Panc1 (cell line): ENCODE data around the gene ACTA2.

ENCODE experiments used
- CTCF ChIP-seq: fragments of 450-650 bp; IDR thresholded peaks from 2 replicates; pipeline ENCODE4 v1.5.1; 2017; ENCODE audit warnings: mild to moderate bottlenecking
- POLR2AphosphoS5 ChIP-seq: IDR thresholded peaks from 2 replicates; pipeline ENCODE4 v1.6.1; 2012; ENCODE audit warnings: mild to moderate bottlenecking, low read depth, low read length, moderate library complexity

- TF ChIP-seq CTCF (no peak), POLR2AphosphoS5 (no peak)
Measured at GRCh38 chr10:88923520-88923919, 29.1 kb downstream of the ACTA2 start.
